DOHH2 (cell line): Measurements from ENCODE around the gene DCLK2.

Experiments
- CTCF ChIP-seq: fragments of 200-600 bp; sonication (generic); IDR thresholded peaks from one replicate; pipeline ENCODE4 v1.5.1; 2014; ENCODE audit warnings: antibody characterized with exemption, mild to moderate bottlenecking, low read depth, low read length; ENCODE audit not compliant: poor library complexity, severe bottlenecking
- EZH2phosphoT487 ChIP-seq: fragments of 200-600 bp; sonication (generic); IDR thresholded peaks from 2 replicates; pipeline ENCODE4 v1.6.1; 2017; ENCODE audit warnings: borderline replicate concordance, mild to moderate bottlenecking, antibody characterized with exemption, low read length, moderate library complexity, mixed read lengths

DNA sequence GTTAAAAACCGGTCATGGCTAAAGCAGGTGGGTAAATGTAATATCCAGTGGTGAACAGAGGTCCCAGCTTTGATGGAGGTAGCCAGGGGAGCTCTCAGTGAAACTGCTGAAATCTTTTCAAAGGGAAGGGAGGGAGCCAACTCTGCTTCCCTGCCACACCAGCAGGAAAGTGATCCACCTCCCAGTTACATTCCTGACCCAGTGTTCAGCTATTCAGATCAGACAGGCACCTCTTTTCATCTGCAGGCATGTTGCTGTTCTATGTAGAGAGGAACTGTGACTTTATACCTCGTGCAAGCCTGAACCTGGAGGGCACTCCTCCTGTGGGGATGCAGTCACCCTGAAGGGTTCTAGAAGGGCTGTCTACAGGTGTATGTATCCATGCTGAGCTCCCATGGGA is 37.6 kb downstream of the DCLK2 start:
- TF ChIP-seq CTCF (no peak), EZH2phosphoT487 (no peak)
